Measurements from ENCODE around the gene SPAG7.
"Not testable (repeated sequence)": the region's sequence is repeated elsewhere in the genome, so short reads cannot be mapped to it uniquely, and the experiment has no call there.

The SPAG7 gene

GRCh38 chr17:4919511-4920047 lies 48.0 kb downstream of the SPAG7 start:
- in situ Hi-C loops (cut with HindIII; ENCODE audit: low pct_ligation_motif_present, low pct_unique_long_range_greater_than_20kb, low sequenced_read_pairs): no loop called here
- no peak for DNase-seq

- DNase-seq; in situ Hi-C loops (cut with HindIII; ENCODE audit: low pct_ligation_motif_present, low pct_unique_long_range_greater_than_20kb, low sequenced_read_pairs): not testable (repeated sequence)
These were observed 53.1 kb downstream of the SPAG7 start for GRCh38 chr17:4914551-4914950.

- in situ Hi-C loops (cut with HindIII; ENCODE audit: low pct_ligation_motif_present, low pct_unique_long_range_greater_than_20kb, low sequenced_read_pairs): no loop called here
- peak; percentile 20 for DNase-seq
These were observed 53.6 kb downstream of the SPAG7 start for GRCh38 chr17:4913994-4914393.
